ENCODE measurements around the gene PLEKHH1. TPM values are rescaled to one million over a fixed set of nuclear protein-coding genes. Genes with fewer than 3 reads are reported as not detected.

PLEKHH1 gene
- total and polyA plus RNA-seq, 2 of the 8 experiments (the other 6 are each of a cell fraction or from before 2014, with no cell fraction given), result 28.3 to 33.3 TPM

GRCh38 chr14:67500981-67501380 lies 32.1 kb upstream of the PLEKHH1 start:
- Histone ChIP-seq H3K4me3 (ENCODE audit: extremely low read depth in 1 of 4, insufficient read depth in 2 of 4, low read depth in 3 of 4, low read length in 4 of 4) (no peak overlapping the region), H3K4ac (replicated peaks; ENCODE audit: insufficient read length, low read depth, low read length) (no peak overlapping the region), H3K4me1 (replicated peaks in 1 of 4; ENCODE audit: control insufficient read depth in 3 of 4, insufficient read depth in 4 of 4, low read length in 3 of 4) (no peaks in the 10 kb centered on the region), H3K18ac (ENCODE audit: extremely low read depth, low read length) (no peak overlapping the region), H4K5ac (ENCODE audit: insufficient read length, low read depth, low read length) (no peak overlapping the region), H2BK20ac (ENCODE audit: low read length) (no peak overlapping the region; the same call in 1 of the 2 replicates), H3K79me2 (ENCODE audit: control insufficient read depth in 1 of 2, insufficient read depth in 2 of 2, low read length in 2 of 2) (no peaks in the 10 kb centered on the region), H3K36me3 (ENCODE audit: control insufficient read depth in 2 of 4, insufficient read depth in 4 of 4, low read length in 3 of 4) (no peaks in the 10 kb centered on the region), H3K9me3 (ENCODE audit: insufficient read depth in 2 of 2, low read depth in 1 of 2, low read length in 1 of 2) (no peaks in the 10 kb centered on the region), H3K14ac (ENCODE audit: insufficient read length) (no peak overlapping the region), H3K27me3 (replicated peaks in 1 of 4; ENCODE audit: control insufficient read depth in 3 of 4, extremely low read depth in 1 of 4, insufficient read depth in 3 of 4, low read length in 3 of 4) (no peaks in the 10 kb centered on the region), H3K23ac (ENCODE audit: insufficient read length) (no peak overlapping the region), H3K79me1 (ENCODE audit: low read depth, low read length) (no peaks in the 10 kb centered on the region), H2AK5ac (ENCODE audit: low read depth, low read length) (no peak overlapping the region), H3K4me2 (ENCODE audit: insufficient read depth in 1 of 2, low read depth in 2 of 2, low read length in 2 of 2) (no peak overlapping the region), H2BK15ac (ENCODE audit: low read length) (no peak overlapping the region), H2BK12ac (ENCODE audit: low read depth, low read length) (no peak overlapping the region), H2BK5ac (ENCODE audit: low read depth, low read length) (no peak overlapping the region), H3K23me2 (ENCODE audit: low read depth, low read length) (no peaks in the 10 kb centered on the region), H3K27ac (ENCODE audit: low read depth, low read length) (no peak overlapping the region), H3K56ac (replicated peaks; ENCODE audit: insufficient read length, low read depth, low read length) (no peak overlapping the region), H4K20me1 (replicated peaks in 1 of 2; ENCODE audit: control insufficient read depth in 1 of 2, insufficient read depth in 2 of 2, low read length in 2 of 2) (no peaks in the 10 kb centered on the region), H2AFZ (ENCODE audit: low read length) (no peak overlapping the region), H4K91ac (replicated peaks; ENCODE audit: insufficient read length, low read length) (no peak overlapping the region), H3K9ac (replicated peaks in 1 of 4; ENCODE audit: extremely low read depth in 1 of 4, low read depth in 3 of 4, low read length in 3 of 4) (no peak overlapping the region), H2BK120ac (replicated peaks; ENCODE audit: low read depth, low read length) (no peak overlapping the region), H4K8ac (ENCODE audit: extremely low read depth, insufficient read depth, low read length) (no peak overlapping the region)
- ChIA-PET POLR2A (ENCODE audit: partially characterized antibody) (no interaction called here), CTCF (ENCODE audit: partially characterized antibody) (interaction anchor here (0.8 to 2.2 kb wide), 5 partner anchors 9 to 74 kb away, joined by 3 to 7 read pairs (median 4); no protein-coding TSS in a partner anchor)
- FAIRE-seq, result no peak
- no peak for DNase-seq (ENCODE audit: low read depth in 1 of 2, low spot score in 2 of 2)
- WGBS, 2 experiments (ENCODE audit: extremely low coverage in 1 of 2, insufficient coverage in 1 of 2, insufficient read length in 1 of 2, insufficient replicate concordance in 2 of 2, low coverage in 1 of 2, low lambda C conversion rate in 2 of 2, missing lambda C conversion rate in 1 of 2), result 91% methylated on average over 3 of the region's 3 CpGs; no CpG with 5 or more reads in 1 of the 2 experiments
- TF ChIP-seq BACH1 (IDR thresholded peaks at IDR 0.05; ENCODE audit: low read length), result no peak
